ENCODE measurements around the gene ICAM5. TPM values are rescaled to one million over a fixed set of nuclear protein-coding genes. Genes with fewer than 3 reads are reported as not detected.

Gene ICAM5
- total RNA-seq, 1 experiment from 2014 or later = 8.0 TPM

GRCh38 chr19:10270616-10271394, 18.9 kb upstream of the ICAM5 start, which contains the start of gene ICAM1 (continued):
- TF ChIP-seq ZNF416 (CRISPR knock-in tag; IDR thresholded peaks at IDR 0.05) = no peak
- TF ChIP-seq FOXP4 (CRISPR knock-in tag; IDR thresholded peaks at IDR 0.05) = no peak
- no peak for TF ChIP-seq ATF1 (CRISPR knock-in tag; IDR thresholded peaks at IDR 0.05)
- no peak; the same call in 1 of the 2 replicates for TF ChIP-seq ZNF263 (CRISPR knock-in tag; IDR thresholded peaks at IDR 0.05; ENCODE audit: low read depth)
- TF ChIP-seq JUN (CRISPR knock-in tag; IDR thresholded peaks at IDR 0.05) = no peak
- 0 out of 2 replicates have a peak, but pooled peaks have one; percentile 39 for TF ChIP-seq ARID4B (CRISPR knock-in tag; IDR thresholded peaks at IDR 0.05; ENCODE audit: borderline replicate concordance)
- TF ChIP-seq ZNF138 (CRISPR knock-in tag; conservative IDR thresholded peaks at IDR 0.05) = no peak
- TF ChIP-seq ETV6 (CRISPR knock-in tag; IDR thresholded peaks at IDR 0.05) = peak; percentile 45; the same call in 1 of the 2 replicates
- no peak; the same call in 1 of the 2 replicates for TF ChIP-seq CREM (CRISPR knock-in tag; IDR thresholded peaks at IDR 0.05)
- TF ChIP-seq NFATC4 (CRISPR knock-in tag; IDR thresholded peaks at IDR 0.05) = no peak
- no peak for TF ChIP-seq JAZF1 (CRISPR knock-in tag; IDR thresholded peaks at IDR 0.05)
- 0 out of 2 replicates have a peak, but pooled peaks have one; percentile 24 for TF ChIP-seq IRF1 (CRISPR knock-in tag; IDR thresholded peaks at IDR 0.05)
- no peak for TF ChIP-seq FOXK1 (CRISPR knock-in tag; IDR thresholded peaks at IDR 0.05)
- peak; percentile 69 for TF ChIP-seq USF2 (CRISPR knock-in tag; IDR thresholded peaks at IDR 0.05)
- TF ChIP-seq ESRRA (CRISPR knock-in tag; IDR thresholded peaks at IDR 0.05; ENCODE audit: borderline replicate concordance) = 0 out of 2 replicates have a peak, but pooled peaks have one; percentile 62
- TF ChIP-seq NR1H2 (CRISPR knock-in tag; IDR thresholded peaks at IDR 0.05) = no peak
- TF ChIP-seq MLX (CRISPR knock-in tag; IDR thresholded peaks at IDR 0.05) = no peak
- no peak for TF ChIP-seq NR3C1 (CRISPR knock-in tag; conservative IDR thresholded peaks at IDR 0.05; ENCODE audit: low read depth)
- no peak for TF ChIP-seq ZNF232 (CRISPR knock-in tag; IDR thresholded peaks at IDR 0.05)
- peak; percentile 70 for TF ChIP-seq SP1 (CRISPR knock-in tag; conservative IDR thresholded peaks at IDR 0.05)
- TF ChIP-seq NR2C2 (CRISPR knock-in tag; IDR thresholded peaks at IDR 0.05) = no peak
- no peak for TF ChIP-seq E2F1 (CRISPR knock-in tag; IDR thresholded peaks at IDR 0.05)
- no peak for TF ChIP-seq ZNF532 (CRISPR knock-in tag; IDR thresholded peaks at IDR 0.05; ENCODE audit: borderline replicate concordance)
- TF ChIP-seq ZNF219 (CRISPR knock-in tag; IDR thresholded peaks at IDR 0.05; ENCODE audit: borderline replicate concordance) = no peak
- TF ChIP-seq ZBTB21 (CRISPR knock-in tag; IDR thresholded peaks at IDR 0.05; ENCODE audit: borderline replicate concordance) = no peak; the same call in 1 of the 2 replicates

Measured in WTC11 (cell line).